ENCODE data around the gene OR1I1.

Gene OR1I1

DNA sequence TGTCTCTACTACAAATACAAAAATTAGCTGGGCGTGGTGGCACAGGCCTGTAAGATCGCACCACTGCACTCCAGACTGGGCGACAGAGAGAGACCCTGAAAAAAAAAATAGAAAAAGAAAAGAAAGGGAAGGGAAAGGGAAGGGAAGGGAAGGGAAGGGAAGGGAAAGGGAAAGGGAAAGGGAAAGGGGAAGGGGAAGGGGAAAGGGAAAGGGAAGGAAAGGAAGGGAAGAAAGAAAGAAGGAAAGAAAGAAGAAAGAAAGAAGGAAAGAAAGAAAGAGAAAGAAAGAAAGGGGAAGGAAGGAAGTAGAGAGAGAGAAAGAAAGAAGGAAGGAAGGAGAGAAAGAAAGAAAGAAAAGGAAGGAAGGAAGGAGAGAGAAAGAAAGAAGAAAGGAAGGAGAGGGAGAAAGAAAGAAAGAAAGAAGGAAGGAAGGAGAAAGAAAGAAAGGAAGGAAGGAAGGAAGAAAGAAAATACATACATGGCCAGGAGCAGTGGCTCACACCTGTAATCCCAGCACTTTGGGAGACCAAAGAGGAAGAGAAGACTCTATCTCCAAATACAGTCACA is 17.1 kb downstream of the OR1I1 start:
- DNase-seq (ENCODE audit: low read depth): no peak

DNA sequence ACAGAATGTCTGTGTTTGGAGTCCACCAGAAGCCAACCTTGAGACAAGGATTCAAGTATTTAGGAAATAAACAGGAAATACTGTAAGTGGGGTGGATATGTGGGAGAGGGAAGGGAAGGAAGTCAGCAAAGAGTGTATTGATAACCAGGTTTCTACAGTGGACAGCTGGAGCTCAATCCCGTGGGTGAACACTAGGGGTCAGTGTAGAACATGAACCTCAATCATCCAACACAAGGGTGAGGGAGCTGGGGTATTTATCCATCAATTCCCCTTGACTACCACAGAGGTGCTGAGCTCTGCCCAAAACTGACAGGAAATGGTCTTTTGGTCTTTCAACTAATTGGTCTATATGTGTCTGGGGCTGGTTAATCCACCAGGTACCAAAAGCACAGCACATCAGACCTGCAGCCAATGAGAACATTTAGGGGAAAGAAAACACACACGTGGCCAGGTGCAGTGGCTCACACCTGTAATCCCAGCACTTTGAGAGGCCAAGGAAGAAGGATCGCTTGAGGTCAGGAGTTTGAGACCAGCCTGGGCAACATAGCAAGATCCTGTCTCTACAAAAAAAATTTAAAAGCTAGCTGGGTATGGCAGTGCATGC is 19.6 kb downstream of the OR1I1 start:
- DNase-seq (ENCODE audit: low read depth): no peak

DNA sequence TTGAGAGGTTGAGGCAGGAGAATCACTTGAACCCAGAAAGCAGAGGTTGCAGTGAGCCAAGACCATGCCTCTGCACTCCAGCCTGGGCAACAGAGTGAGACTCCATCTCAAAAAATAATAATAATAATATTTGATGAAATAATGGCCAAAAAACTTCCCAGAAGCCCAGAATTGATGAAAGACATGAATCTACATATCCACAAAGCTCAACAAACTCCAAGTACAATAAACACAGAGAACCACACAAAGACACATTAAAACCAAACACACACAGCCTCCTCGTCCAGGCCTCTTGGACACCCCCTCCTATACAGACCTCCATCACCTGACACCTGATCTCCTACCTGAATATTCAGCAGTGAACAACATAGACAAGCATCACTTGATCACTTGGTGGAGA is 22.0 kb downstream of the OR1I1 start:
- no peak for DNase-seq (ENCODE audit: low read depth)

DNA sequence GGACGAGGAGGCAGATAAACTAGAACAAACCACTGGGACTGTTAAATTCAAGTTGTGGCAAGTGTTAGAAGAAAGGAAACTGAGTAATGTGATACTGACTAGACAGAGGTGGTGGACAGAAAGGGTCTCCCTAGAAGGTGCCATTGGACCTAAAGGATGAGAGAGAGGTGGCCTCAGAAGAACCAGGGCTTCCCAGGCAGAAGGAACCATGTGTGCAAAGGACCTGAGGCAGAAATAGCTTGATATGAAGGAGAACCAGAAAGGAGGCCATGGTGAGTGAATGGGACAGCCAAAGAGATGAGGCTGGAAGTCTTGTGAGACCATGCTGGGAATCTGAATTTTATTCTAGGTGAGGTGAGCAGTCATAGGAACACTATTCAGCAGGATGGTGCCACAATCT is 22.4 kb downstream of the OR1I1 start:
- no peak for DNase-seq (ENCODE audit: low read depth)

DNA sequence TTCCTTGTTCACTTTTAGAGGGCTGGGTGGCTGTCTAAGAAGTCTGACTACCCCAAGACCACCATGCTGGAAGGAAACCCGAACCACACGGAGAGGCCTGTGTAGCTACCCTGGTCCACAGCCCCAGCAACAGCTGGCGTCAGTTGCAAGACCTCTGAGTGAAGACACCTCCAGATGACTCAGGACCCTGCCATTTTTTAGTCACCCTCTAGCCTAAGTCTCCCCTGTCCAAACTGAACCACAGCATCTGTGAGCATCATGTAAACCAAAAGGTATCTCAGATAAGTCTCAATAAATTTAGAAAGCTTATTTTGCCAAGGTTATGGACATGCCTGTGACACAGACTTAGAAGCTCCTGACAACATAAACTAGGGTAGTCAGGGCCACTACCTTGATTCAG is 23.0 kb downstream of the OR1I1 start:
- DNase-seq (ENCODE audit: low read depth): no peak

DNA sequence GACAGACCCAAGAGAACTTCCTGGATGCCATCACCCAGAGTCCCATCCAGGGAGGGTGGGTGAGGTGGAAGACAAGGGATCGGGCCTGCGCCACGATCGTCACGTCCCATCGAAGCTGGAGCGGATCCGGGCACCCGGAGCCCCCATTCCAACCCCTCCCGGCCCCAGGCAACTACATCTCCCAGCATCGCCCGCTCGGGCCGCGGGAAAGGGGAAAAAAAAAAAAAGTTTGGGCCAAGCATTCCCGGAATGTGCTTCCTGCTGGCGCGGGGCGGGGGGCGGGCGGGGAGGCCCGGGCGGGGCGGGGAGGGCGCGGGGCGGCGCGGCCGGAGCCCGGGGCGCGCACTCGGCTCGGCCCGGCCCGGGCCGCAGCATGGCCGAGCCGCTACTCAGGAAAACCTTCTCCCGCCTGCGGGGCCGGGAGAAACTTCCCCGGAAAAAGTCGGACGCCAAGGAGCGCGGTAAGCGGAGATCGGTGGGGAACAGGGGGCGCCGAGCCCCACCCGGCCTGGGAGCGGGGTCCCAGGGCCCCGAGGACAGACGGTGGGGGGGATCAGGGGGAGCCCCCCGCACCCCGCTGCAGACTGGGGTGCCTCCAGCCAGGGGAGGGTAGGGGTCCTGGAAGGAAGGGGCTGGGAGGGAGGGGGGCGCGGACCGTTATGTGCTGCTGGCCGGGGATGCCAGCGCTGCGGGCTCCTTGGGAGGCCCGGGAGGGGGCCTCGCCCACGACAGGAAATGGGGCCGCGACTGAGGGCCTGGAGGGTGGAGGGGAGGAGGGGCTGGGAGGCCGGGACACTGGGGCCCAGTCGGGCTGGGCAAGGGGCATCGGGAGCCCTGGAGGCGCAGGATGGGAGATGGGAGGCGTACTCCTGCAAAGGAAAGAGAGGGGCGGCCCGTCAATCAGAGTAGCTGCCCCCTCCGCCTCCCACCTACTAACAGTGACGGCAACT is 25.3 kb downstream of the OR1I1 start, which contains the start of gene SYDE1:
TSS of gene SYDE1 (plus strand) at position 341 of the 950 bp plus-strand sequence. CDS start at position 374, 33 bp downstream.
- no peak for DNase-seq (ENCODE audit: low read depth)

DNA sequence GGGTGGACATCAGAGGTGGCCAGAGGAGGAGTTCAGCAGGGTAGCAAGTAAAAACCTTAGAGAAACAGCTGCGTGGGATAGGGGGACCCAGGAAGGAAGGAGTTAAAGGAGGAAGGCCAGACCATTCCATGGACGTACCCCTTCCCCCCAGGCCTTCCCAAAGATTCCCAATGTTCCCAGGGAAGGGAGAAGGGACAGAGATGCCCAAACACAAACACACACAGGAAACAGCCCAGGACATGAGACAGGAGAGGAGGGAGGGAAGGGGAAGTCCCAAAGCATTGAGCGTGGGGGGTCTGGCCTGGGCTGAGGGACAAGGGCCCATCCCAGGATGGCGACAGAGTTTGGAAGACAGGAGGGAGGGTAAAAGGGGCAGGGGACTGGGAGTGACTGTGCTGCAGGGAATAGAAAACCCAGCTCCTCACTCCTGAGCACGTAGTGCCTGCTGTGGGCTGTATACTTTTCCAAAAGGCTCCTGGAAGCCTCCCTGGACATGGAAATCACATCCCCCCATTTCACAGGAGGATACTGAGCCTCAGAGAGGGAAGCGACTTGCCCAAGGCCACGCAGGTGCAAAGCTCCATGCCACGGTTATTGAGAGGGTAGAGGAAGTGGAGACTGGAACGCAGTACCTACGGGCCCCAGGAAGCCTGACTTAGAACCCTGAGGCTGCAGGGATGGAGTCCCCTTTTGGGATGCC is 26.3 kb downstream of the OR1I1 start:
- no peak for DNase-seq (ENCODE audit: low read depth)

DNA sequence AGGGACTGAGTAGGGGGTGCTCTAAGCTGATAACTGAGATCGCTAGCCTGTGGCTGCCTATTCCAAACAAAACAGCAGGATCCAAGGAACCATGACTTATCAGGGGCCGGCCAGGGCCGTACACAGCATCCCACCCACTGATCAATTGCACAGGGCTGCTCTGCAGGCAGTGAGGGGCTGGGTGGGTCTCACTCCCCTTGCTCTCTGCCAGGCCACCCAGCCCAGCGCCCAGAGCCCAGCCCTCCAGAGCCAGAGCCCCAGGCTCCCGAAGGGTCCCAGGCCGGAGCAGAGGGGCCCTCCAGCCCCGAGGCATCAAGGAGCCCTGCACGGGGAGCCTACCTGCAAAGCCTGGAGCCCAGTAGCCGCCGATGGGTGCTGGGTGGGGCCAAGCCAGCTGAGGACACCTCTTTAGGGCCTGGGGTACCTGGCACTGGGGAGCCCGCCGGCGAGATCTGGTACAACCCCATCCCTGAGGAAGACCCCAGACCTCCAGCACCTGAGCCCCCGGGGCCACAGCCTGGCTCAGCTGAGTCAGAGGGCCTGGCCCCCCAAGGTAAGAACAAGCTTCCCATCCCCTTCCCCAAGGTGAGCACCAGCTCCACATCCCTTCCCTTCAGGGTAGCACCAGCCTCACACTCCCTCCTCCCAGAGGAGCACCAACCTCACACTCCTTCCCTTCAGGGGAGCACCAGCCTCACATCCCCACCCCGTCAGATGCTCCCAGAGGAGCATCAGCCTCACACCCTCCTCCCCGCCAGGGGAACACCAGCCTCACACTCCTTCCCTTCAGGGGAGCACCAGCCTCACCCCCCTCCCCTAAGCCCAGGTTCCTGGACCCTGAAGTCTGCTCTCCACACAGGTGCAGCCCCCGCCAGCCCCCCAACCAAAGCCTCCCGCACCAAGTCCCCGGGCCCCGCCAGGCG is 27.1 kb downstream of the OR1I1 start:
- DNase-seq (ENCODE audit: low read depth): no peak

DNA sequence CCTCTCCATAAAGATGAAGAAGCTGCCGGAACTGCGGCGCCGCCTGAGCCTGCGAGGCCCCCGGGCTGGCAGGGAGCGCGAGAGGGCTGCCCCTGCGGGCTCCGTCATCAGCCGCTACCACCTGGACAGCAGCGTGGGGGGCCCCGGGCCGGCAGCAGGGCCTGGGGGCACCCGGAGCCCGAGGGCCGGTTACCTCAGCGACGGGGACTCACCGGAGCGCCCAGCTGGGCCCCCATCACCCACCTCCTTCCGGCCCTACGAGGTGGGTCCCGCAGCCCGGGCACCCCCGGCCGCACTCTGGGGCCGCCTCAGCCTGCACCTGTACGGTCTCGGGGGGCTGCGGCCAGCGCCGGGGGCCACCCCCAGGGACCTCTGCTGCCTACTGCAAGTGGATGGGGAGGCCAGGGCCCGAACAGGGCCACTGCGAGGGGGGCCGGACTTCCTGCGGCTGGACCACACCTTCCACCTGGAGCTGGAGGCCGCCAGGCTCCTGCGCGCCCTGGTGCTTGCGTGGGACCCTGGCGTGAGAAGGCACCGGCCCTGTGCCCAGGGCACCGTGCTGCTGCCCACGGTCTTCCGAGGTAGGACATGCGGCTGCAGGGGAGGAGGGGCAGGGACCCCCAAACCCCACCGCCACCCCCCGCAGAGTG is 27.9 kb downstream of the OR1I1 start:
- no peak for DNase-seq (ENCODE audit: low read depth)

DNA sequence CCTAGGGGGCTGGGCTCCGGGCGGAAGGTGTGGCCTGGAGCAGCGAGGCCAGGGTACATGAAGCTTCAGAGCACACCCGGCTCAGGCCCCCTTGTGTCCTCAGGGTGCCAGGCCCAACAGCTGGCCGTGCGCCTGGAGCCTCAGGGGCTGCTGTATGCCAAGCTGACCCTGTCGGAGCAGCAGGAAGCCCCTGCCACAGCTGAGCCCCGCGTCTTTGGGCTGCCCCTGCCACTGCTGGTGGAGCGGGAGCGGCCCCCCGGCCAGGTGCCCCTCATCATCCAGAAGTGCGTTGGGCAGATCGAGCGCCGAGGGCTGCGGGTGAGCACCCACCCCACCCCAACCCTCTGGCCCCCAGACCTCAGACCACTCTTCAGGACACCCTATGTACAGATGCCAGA is 28.4 kb downstream of the OR1I1 start:
- DNase-seq (ENCODE audit: low read depth): no peak

DNA sequence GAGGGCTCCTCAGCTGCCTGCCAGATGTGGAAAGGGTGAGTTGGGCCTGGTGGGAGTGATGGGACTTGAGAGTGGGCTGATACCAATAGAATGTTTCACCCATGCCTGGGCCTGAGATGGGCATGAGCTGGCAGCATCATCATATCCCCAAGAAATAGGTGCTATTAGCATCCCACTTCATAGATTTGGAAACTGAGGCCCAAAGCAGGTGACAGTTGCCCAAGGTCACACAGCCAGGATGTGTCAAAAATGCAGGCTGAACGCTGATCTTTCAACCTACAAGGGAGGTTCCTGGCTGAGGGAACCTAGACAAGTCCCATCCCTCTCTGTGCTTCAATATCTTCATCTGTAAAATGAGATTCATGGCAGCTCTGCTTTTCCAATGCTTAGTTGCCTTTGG is 29.7 kb downstream of the OR1I1 start:
- no peak for DNase-seq (ENCODE audit: low read depth)

DNA sequence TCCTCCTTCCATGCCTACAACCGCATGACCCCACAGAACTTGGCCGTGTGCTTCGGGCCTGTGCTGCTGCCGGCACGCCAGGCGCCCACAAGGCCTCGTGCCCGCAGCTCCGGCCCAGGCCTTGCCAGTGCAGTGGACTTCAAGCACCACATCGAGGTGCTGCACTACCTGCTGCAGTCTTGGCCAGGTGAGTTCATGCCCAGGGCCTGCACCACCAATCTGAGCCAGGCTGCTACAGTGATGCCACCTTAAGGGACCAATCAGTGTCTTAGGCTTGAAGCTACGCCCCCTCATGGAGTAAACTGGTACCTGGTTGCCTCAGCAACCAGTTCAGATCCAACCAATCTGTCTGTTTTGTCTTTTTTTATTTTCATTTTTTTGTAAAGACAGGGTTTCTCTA is 30.4 kb downstream of the OR1I1 start:
- DNase-seq (ENCODE audit: low read depth): no peak

DNA sequence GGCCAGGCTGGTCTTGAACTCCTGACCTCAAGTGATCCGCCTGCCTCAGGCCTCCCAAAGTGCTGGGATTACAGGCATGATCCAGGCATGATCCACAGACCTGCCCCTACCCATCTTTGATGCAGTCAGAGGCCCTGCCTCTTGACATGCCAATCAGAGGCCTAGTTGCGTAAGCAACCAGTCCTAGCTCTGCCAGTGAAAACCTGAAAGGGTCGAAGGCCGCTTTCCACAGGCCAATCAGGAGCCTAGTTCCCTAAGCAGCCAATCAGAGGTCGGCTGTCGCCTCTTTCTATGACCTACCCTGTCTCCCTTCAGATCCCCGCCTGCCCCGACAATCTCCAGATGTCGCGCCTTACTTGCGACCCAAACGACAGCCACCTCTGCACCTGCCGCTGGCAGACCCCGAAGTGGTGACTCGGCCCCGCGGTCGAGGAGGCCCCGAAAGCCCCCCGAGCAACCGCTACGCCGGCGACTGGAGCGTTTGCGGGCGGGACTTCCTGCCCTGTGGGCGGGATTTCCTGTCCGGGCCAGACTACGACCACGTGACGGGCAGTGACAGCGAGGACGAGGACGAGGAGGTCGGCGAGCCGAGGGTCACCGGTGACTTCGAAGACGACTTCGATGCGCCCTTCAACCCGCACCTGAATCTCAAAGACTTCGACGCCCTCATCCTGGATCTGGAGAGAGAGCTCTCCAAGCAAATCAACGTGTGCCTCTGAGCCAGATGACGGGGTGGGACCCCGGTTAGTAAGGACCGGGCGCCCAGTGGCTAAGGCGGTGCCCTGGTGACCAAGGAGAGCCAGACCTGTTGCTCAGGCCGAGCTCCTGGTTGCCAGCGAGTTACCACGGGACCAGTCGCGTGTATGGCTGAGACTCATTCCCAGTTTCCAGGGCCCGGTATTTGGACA is 31.5 kb downstream of the OR1I1 start:
- DNase-seq (ENCODE audit: low read depth): no peak

DNA sequence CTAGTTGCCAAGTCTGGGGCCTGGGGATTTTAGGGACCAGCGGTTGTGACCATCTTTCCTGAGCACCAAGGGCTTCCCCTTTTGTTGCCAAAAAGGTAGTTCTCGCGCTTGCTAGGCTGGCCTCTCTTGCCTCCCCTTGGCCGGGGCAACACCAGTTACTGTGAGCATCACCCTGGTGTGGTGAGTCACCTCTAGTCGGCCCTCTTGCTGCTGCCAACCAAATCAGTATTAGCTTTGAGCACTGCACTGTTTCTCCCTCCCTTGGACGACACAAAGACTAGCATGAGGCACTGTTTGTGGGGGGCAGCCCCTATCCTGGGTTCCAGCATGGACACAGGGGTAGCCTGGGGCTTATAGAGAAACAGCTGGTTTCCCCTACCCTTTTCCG is 32.1 kb downstream of the OR1I1 start:
- DNase-seq (ENCODE audit: low read depth): no peak

DNA sequence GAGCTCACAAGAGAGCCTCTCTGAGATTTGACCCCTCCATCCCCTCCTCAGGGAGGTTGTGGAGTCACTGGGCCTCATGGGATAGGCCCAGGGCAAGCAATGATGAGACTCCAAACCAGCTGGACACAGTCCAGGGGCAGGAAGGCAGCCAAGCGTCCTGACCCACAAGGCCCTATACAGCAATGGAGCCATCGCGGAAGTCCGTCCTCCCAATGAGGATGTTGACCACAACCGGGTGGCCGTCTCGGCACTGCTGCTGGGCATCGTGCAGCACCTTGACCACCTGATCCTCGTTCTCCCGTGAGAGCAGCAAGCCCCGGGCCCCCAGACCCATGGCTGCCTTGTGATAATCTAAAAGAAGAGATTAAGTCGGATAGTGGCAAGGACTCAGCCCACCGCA is 33.1 kb downstream of the OR1I1 start:
- DNase-seq (ENCODE audit: low read depth): no peak

DNA sequence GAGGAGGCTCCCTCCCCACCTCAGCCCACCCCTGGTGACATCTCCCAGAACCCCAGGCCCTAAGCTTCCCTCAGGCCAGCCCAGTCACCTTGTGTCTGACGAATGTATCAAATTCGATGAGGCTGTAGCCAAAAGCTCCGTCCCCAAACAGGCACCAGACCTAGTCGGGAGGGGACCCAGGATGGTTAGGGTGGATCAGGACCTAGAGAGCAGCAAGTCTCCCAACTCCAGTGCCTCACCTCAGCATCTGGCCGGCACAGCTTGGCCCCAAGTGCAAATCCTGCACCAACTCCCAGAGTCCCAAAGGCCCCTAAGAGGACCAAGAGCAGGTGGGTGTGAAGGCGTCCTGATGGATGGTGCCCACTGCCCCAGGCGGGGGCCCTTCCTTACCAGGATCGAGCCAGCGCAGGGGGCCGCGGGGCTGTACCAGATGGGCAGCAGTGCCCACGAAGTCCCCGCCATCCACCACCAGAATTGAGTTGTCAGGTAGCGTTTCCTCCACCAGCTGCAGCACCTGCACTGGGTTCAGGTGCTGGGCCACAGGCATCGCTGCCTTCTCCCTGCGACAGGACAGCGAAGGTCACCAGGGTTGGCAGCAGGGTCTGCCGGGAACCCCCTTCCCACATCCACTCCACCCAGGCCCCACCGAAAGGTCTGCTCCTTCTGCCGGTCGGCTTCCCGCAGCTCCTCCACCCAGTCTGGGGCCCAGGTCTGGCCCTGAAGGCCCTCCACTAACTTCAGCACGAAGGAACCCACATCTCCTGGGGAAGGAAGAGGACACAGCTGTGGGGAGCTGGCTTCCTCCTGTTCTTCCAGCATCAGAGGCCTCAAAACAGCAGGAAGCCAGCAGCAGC is 34.0 kb downstream of the OR1I1 start:
- DNase-seq (ENCODE audit: low read depth): no peak

DNA sequence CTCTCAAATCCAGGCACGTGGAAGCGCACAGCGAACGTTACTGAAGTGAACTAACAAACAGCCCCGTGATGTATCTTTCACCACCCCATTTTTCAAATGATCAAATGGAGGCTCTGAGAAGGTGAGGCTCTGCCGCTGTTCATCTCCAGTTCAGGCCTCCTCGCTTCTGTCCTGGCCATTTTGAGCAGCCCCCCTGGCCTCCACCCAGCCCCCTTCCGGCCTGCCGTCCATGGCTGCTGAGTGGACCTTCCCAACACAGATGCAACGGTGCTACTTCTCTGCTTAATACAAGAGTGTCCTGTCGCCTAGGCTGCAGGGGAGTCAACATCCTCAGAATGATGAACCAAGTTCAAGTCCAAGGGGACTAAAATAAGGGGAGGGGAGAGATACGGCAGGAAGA is 34.8 kb downstream of the OR1I1 start:
- no peak for DNase-seq (ENCODE audit: low read depth)

DNA sequence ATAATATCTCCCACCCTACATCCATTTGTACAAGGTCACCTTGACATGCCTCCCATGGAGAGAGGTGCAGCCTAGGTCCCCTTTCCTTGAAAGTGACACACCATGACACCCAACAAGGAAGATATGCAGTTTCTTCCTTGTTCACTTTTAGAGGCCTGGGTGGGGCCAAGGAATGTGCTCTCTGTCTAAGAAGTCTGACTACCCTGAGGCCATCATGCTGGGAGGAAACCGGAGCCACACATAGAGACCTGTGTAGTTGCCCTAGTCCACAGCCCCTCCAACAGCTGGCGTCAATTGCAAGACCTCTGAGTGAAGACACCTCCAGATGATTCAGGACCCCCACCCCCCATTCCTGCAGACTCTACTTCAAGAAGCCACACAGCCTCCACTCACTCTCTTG is 36.2 kb downstream of the OR1I1 start:
- DNase-seq (ENCODE audit: low read depth): no peak
